Esophagus muscularis mucosa (tissue), 4 donors: ENCODE measurements around the gene KDM4F. TPM values are rescaled to one million over a fixed set of nuclear protein-coding genes. Genes with fewer than 3 reads are reported as not detected.

Experiments used
- DNase-seq: peaks from one replicate; pipeline ENCODE4 v3.0.0-alpha.2; 2017; ENCODE audit errors: extremely low spot score
- H3K27ac ChIP-seq, 4 donors: fragments of 200-600 bp; sonication (generic); replicated peaks in 1 of 4; 1 replicate in 3 of 4; 2 replicates in 1 of 4; pipeline ENCODE4 v1.5.1; 2016 to 2019; ENCODE audit warnings: mild to moderate bottlenecking in 1 of 4
- H3K27me3 ChIP-seq, 4 donors: fragments of 200-600 bp; sonication (generic); one replicate each; pipeline versions ENCODE4 v1.5.1 to v1.6.0; 2016 to 2019
- H3K36me3 ChIP-seq, 4 donors: fragments of 200-600 bp; sonication (generic); one replicate each; pipeline ENCODE4 v1.5.1; 2016 to 2019
- H3K4me1 ChIP-seq, 4 donors: fragments of 200-600 bp; sonication (generic); one replicate each; pipeline ENCODE4 v1.5.1; 2016 to 2019
- H3K4me3 ChIP-seq, 4 donors: fragments of 200-600 bp; sonication (generic); 1 replicate in 2 of 4; 2 replicates in 2 of 4; pipeline ENCODE4 v1.5.1; 2016 to 2019; ENCODE audit warnings: mild to moderate bottlenecking in 4 of 4, moderate library complexity in 1 of 4
- H3K9me3 ChIP-seq, 4 donors: fragments of 200-600 bp; sonication (generic); 1 replicate in 3 of 4; 2 replicates in 1 of 4; pipeline ENCODE4 v1.5.1; 2016 to 2019
- CTCF ChIP-seq, 3 experiments: fragments of 200-600 bp in 2 of 3; fragments of 450-650 bp in 1 of 3; sonication (generic) in 2 of 3; IDR thresholded peaks; one replicate each; pipeline ENCODE4 v1.5.1; 2017 to 2019; ENCODE audit warnings: antibody characterized with exemption in 3 of 3, mild to moderate bottlenecking in 2 of 3, moderate library complexity in 1 of 3
- EP300 ChIP-seq: sonication (generic); formaldehyde crosslinking; IDR thresholded peaks from one replicate; pipeline ENCODE4 v1.6.1; 2017; ENCODE audit warnings: antibody characterized with exemption
- POLR2A ChIP-seq: fragments of 450-650 bp; IDR thresholded peaks from one replicate; pipeline ENCODE4 v1.6.1; 2017; ENCODE audit warnings: antibody characterized with exemption, moderate library complexity, mild to moderate bottlenecking, low read depth
- POLR2AphosphoS5 ChIP-seq, 2 donors: sonication (generic); formaldehyde crosslinking; IDR thresholded peaks; one replicate each; pipeline ENCODE4 v1.6.1; 2017; ENCODE audit warnings: antibody characterized with exemption in 2 of 2
- WGBS: methylation state at CpG from one replicate; pipeline ENCODE4 v1.1.5; 2018; 5-methylcytosine and 5-hydroxymethylcytosine counted together
- intact Hi-C: fragments of 100-400 bp; cut with DNase I; formaldehyde crosslinking; loops from one replicate; pipeline ENCODE4 v1.15.1; 2023
- total RNA-seq, 4 donors: library from RNA; depleted of rRNA; stranded (reverse); fragments of >200 nt; gene quantifications; one replicate each; pipeline versions ENCODE4 v1.1.0 to v1.2.1, GENCODE V29; 2016

The KDM4F gene
- total RNA-seq, 4 donors from 2014 or later, result not detected

GRCh38 chr11:95068549-95068948, 19.3 kb downstream of the KDM4F start:
- Histone ChIP-seq H3K36me3 (peaks cover 0 to 5% (median 0%) of the 10 kb centered on the region in 4 donors), H3K27me3 (peaks cover 0 to 7% (median 0%) of the 10 kb centered on the region in 4 donors), H3K27ac (peak overlapping the region; percentile 97 to 98 (median 98)), H3K4me3 (peak overlapping the region; percentile 78 to 89 (median 84)), H3K4me1 (peaks cover 11 to 28% (median 26%) of the 10 kb centered on the region in 4 donors), H3K9me3 (no peaks in the 10 kb centered on the region)
- TF ChIP-seq POLR2A (peak; percentile 51), CTCF (IDR thresholded peaks at IDR 0.05) (no peak), EP300 (no peak), POLR2AphosphoS5 (IDR thresholded peaks at IDR 0.05) (peak; percentile 89 to 95)
- intact Hi-C loops, result loop anchor here (1.0 to 5.0 kb wide), 3 partner anchors 95 to 699 kb away; partner anchors contain the start of genes CWC15 and KDM4D
- DNase-seq, result peak; percentile 94
- 8% methylated on average over 5 of the region's 5 CpGs for WGBS

DNA sequence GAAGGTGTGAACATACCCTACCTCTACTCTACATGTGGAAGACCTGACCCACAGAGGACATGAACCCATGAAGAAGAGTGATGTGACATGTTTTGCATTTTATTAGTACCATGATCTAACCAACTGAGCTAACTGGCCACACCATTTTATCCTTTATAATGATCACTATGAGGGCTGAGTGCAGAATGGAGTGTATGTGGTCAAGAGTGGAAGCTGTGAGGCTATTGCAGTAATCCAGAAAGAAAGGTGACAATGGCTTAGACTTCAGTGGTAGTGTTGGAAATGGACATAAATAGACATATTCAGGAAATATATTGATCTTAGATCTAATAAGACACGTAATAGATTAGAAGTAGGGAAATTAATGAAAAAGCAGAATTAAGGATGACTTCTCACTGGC, 21.2 kb downstream of the KDM4F start:
- no peak overlapping the region for H3K27ac ChIP-seq
- peaks cover 22 to 40% (median 39%) of the 10 kb centered on the region in 4 donors for H3K4me1 ChIP-seq
- H3K27me3 ChIP-seq, result peaks cover 0 to 7% (median 0%) of the 10 kb centered on the region in 4 donors
- H3K4me3 ChIP-seq, result no peak overlapping the region
- peaks cover 0 to 5% (median 0%) of the 10 kb centered on the region in 4 donors for H3K36me3 ChIP-seq
- no peak for TF ChIP-seq POLR2AphosphoS5 (IDR thresholded peaks at IDR 0.05)
- no peak for TF ChIP-seq EP300
- TF ChIP-seq POLR2A, result no peak
- no peak for TF ChIP-seq CTCF (IDR thresholded peaks at IDR 0.05)
- intact Hi-C loops, result loop anchor here (2.0 kb wide), 2 partner anchors 18 to 80 kb away; partner anchors contain the start of gene ENDOD1
- no peak for DNase-seq
- no peaks in the 10 kb centered on the region for H3K9me3 ChIP-seq
- WGBS, result 100% methylated on average over 1 of the region's 1 CpG

GRCh38 chr11:95072948-95073347, 23.7 kb downstream of the KDM4F start:
- H3K4me1 ChIP-seq, result peaks cover 21 to 55% (median 50%) of the 10 kb centered on the region in 4 donors
- DNase-seq, result no peak
- H3K27ac ChIP-seq, result no peak overlapping the region
- H3K9me3 ChIP-seq, result no peaks in the 10 kb centered on the region
- intact Hi-C loops, result no loop called here
- no peak overlapping the region for H3K4me3 ChIP-seq
- no peaks in the 10 kb centered on the region for H3K27me3 ChIP-seq
- H3K36me3 ChIP-seq, result peaks cover 0 to 5% (median 0%) of the 10 kb centered on the region in 4 donors
- TF ChIP-seq POLR2A (no peak), EP300 (no peak), CTCF (IDR thresholded peaks at IDR 0.05) (no peak), POLR2AphosphoS5 (IDR thresholded peaks at IDR 0.05) (no peak)

DNA sequence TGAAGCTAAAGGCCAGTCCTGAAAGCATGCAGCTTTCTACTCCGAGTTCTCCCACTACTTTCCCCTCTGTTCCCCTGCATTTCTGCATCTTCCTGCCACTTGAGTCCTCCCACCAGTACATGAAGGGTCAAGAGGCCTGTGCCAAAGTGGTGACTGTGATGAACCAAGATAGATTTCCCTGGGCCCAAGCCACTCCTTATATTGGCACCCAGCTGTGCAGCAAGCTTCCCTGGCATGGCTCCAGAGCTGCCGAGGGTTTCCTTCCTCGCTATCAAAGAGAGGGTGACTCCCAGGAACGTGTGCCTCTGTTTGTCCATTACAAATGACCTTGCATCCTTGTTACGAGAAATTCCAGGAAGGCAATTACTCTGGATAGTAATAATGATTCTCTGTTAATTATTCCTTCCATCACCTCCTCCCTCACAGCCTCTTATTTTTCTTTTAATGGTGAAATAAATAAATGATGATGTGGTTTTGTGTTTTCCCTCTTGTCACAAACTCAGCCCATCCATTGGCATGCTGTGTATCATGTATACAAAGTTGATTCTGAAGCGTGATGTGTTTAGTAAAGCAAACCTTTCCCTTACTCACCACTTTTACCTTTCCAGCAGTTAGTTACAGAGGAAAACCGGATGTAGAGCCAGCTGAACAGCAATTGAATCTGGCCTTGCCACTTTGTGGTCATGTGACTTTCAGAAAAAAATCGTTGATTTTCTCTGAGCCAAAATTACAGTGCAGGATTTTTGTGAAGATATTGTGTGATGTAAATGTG, 25.8 kb downstream of the KDM4F start:
- no peak for DNase-seq
- no peaks in the 10 kb centered on the region for H3K9me3 ChIP-seq
- peak overlapping the region in 1 of 4 donors; percentile 46 for H3K27ac ChIP-seq
- H3K4me3 ChIP-seq, result no peak overlapping the region
- H3K36me3 ChIP-seq, result peaks cover 0 to 5% (median 0%) of the 10 kb centered on the region in 4 donors
- intact Hi-C loops, result loop anchor here (5.0 kb wide), 1 partner anchor 687 kb away; no protein-coding TSS in a partner anchor
- WGBS, result 47% methylated on average over 8 of the region's 8 CpGs
- peaks cover 14 to 43% (median 38%) of the 10 kb centered on the region in 4 donors for H3K4me1 ChIP-seq
- no peak for TF ChIP-seq POLR2AphosphoS5 (IDR thresholded peaks at IDR 0.05)
- TF ChIP-seq CTCF (IDR thresholded peaks at IDR 0.05), result no peak
- no peak for TF ChIP-seq POLR2A
- TF ChIP-seq EP300, result no peak
- no peaks in the 10 kb centered on the region for H3K27me3 ChIP-seq
